GM23338 (cell line): ENCODE data around the gene ZNF577. TPM values are rescaled to one million over a fixed set of nuclear protein-coding genes. Genes with fewer than 3 reads are reported as not detected.
"Not testable (repeated sequence)": the region's sequence is repeated elsewhere in the genome, so short reads cannot be mapped to it uniquely, and the experiment has no call there.

Source experiments
- ATAC-seq: fragments of 200-7000 bp; cut with Tn5 transposase; 3 replicates; pipeline ENCODE4 v1.9.1; 2020
- DNase-seq: peaks from one replicate; pipeline ENCODE4 v3.0.0-alpha.2; 2015; ENCODE audit warnings: low spot score
- H2AFZ ChIP-seq: fragments of 200-600 bp; sonication (generic); 2 replicates; pipeline ENCODE4 v1.8.0; 2016; ENCODE audit warnings: antibody characterized with exemption, mild to moderate bottlenecking, moderate library complexity
- H3F3A ChIP-seq: fragments of 200-600 bp; sonication (generic); replicated peaks from 2 replicates; pipeline ENCODE4 v1.8.0; 2017; ENCODE audit warnings: antibody characterized with exemption, mixed run types, low read depth
- H3K27ac ChIP-seq: fragments of 200-600 bp; sonication (generic); 2 replicates; pipeline ENCODE4 v1.6.1; 2016; ENCODE audit warnings: low read depth
- H3K27me3 ChIP-seq: fragments of 200-600 bp; sonication (generic); 2 replicates; pipeline ENCODE4 v1.8.0; 2016; ENCODE audit warnings: mild to moderate bottlenecking, mixed run types, moderate library complexity; ENCODE audit not compliant: insufficient read depth
- H3K36me3 ChIP-seq: fragments of 200-600 bp; sonication (generic); 2 replicates; pipeline ENCODE4 v1.8.0; 2016; ENCODE audit warnings: mild to moderate bottlenecking; ENCODE audit not compliant: insufficient read depth
- H3K4me1 ChIP-seq: fragments of 200-600 bp; sonication (generic); 2 replicates; pipeline ENCODE4 v1.8.0; 2016; ENCODE audit warnings: mild to moderate bottlenecking, moderate library complexity; ENCODE audit not compliant: insufficient read depth
- H3K4me2 ChIP-seq: fragments of 200-600 bp; sonication (generic); 2 replicates; pipeline ENCODE4 v1.7.1; 2017; ENCODE audit warnings: mixed run types
- H3K4me3 ChIP-seq: fragments of 200-600 bp; sonication (generic); 2 replicates; pipeline ENCODE4 v1.6.1; 2016; ENCODE audit warnings: mixed run types
- H3K79me2 ChIP-seq: fragments of 200-600 bp; sonication (generic); replicated peaks from 2 replicates; pipeline ENCODE4 v1.8.0; 2017; ENCODE audit warnings: mild to moderate bottlenecking; ENCODE audit not compliant: insufficient read depth
- H3K9me2 ChIP-seq: fragments of 200-600 bp; sonication (generic); 2 replicates; pipeline ENCODE4 v1.8.0; 2017; ENCODE audit not compliant: insufficient read depth
- H4K20me1 ChIP-seq: fragments of 200-600 bp; sonication (generic); replicated peaks from 2 replicates; pipeline ENCODE4 v1.8.0; 2017; ENCODE audit warnings: mild to moderate bottlenecking; ENCODE audit not compliant: insufficient read depth
- H3K27ac Mint-ChIP-seq: 2 replicates; pipeline ENCODE4 v1.8.0; 2020; ENCODE audit warnings: inconsistent platforms, mild to moderate bottlenecking, moderate library complexity, mixed read lengths
- H3K27me3 Mint-ChIP-seq: 3 replicates; pipeline ENCODE4 v1.8.0; 2022; ENCODE audit warnings: low read depth, mild to moderate bottlenecking, moderate library complexity, mixed read lengths, inconsistent platforms; ENCODE audit not compliant: insufficient read depth, poor library complexity
- H3K36me3 Mint-ChIP-seq: 3 replicates; pipeline ENCODE4 v1.8.0; 2021; ENCODE audit warnings: low read depth, mild to moderate bottlenecking, inconsistent platforms, moderate library complexity, mixed read lengths
- H3K4me1 Mint-ChIP-seq: 3 replicates; pipeline ENCODE4 v1.8.0; 2020; ENCODE audit warnings: mild to moderate bottlenecking, inconsistent platforms, mixed read lengths
- H3K4me3 Mint-ChIP-seq: 3 replicates; pipeline ENCODE4 v1.8.0; 2021; ENCODE audit warnings: moderate library complexity, mild to moderate bottlenecking, inconsistent platforms, mixed read lengths
- H3K9me3 Mint-ChIP-seq: 3 replicates; pipeline ENCODE4 v1.8.0; 2020; ENCODE audit warnings: moderate library complexity, mild to moderate bottlenecking, inconsistent platforms, mixed read lengths
- polyA plus RNA-seq: library from polyadenylated mRNA; unstranded; fragments of >200 nt; fragmentation: Nextera tagmentation; extraction: Ambion mirVana; gene quantifications from 2 replicates; pipeline ENCODE4 v1.2.1, GENCODE V29; 2016
- total RNA-seq: library from RNA; depleted of rRNA; stranded (reverse); fragments of >200 nt; shearing (Covaris generic); gene quantifications from 2 replicates; pipeline ENCODE4 v1.2.3, GENCODE V29; 2014
- TF ChIP-seq, protein P1 (sequence below): fragments of 250-450 bp; sonication (Bioruptor Pico); IDR thresholded peaks from 2 replicates; pipeline ENCODE4 v1.5.0; 2020; ENCODE audit warnings: mild to moderate bottlenecking, moderate library complexity

Gene ZNF577
- total and polyA plus RNA-seq, 2 experiments from 2014 or later: 18.3 to 37.7 TPM

- TF ChIP-seq, protein P1, sequence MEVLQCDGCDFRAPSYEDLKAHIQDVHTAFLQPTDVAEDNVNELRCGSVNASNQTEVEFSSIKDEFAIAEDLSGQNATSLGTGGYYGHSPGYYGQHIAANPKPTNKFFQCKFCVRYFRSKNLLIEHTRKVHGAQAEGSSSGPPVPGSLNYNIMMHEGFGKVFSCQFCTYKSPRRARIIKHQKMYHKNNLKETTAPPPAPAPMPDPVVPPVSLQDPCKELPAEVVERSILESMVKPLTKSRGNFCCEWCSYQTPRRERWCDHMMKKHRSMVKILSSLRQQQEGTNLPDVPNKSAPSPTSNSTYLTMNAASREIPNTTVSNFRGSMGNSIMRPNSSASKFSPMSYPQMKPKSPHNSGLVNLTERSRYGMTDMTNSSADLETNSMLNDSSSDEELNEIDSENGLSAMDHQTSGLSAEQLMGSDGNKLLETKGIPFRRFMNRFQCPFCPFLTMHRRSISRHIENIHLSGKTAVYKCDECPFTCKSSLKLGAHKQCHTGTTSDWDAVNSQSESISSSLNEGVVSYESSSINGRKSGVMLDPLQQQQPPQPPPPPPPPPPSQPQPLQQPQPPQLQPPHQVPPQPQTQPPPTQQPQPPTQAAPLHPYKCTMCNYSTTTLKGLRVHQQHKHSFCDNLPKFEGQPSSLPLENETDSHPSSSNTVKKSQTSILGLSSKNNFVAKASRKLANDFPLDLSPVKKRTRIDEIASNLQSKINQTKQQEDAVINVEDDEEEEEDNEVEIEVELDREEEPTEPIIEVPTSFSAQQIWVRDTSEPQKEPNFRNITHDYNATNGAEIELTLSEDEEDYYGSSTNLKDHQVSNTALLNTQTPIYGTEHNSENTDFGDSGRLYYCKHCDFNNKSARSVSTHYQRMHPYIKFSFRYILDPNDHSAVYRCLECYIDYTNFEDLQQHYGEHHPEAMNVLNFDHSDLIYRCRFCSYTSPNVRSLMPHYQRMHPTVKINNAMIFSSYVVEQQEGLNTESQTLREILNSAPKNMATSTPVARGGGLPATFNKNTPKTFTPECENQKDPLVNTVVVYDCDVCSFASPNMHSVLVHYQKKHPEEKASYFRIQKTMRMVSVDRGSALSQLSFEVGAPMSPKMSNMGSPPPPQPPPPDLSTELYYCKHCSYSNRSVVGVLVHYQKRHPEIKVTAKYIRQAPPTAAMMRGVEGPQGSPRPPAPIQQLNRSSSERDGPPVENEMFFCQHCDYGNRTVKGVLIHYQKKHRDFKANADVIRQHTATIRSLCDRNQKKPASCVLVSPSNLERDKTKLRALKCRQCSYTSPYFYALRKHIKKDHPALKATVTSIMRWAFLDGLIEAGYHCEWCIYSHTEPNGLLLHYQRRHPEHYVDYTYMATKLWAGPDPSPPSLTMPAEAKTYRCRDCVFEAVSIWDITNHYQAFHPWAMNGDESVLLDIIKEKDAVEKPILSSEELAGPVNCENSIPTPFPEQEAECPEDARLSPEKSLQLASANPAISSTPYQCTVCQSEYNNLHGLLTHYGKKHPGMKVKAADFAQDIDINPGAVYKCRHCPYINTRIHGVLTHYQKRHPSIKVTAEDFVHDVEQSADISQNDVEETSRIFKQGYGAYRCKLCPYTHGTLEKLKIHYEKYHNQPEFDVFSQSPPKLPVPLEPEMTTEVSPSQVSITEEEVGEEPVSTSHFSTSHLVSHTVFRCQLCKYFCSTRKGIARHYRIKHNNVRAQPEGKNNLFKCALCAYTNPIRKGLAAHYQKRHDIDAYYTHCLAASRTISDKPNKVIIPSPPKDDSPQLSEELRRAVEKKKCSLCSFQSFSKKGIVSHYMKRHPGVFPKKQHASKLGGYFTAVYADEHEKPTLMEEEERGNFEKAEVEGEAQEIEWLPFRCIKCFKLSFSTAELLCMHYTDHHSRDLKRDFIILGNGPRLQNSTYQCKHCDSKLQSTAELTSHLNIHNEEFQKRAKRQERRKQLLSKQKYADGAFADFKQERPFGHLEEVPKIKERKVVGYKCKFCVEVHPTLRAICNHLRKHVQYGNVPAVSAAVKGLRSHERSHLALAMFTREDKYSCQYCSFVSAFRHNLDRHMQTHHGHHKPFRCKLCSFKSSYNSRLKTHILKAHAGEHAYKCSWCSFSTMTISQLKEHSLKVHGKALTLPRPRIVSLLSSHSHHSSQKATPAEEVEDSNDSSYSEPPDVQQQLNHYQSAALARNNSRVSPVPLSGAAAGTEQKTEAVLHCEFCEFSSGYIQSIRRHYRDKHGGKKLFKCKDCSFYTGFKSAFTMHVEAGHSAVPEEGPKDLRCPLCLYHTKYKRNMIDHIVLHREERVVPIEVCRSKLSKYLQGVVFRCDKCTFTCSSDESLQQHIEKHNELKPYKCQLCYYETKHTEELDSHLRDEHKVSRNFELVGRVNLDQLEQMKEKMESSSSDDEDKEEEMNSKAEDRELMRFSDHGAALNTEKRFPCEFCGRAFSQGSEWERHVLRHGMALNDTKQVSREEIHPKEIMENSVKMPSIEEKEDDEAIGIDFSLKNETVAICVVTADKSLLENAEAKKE (CRISPR knock-in tag): no peak
Measured at GRCh38 chr19:51915324-51915867, 27.6 kb upstream of the ZNF577 start (continued).

DNA sequence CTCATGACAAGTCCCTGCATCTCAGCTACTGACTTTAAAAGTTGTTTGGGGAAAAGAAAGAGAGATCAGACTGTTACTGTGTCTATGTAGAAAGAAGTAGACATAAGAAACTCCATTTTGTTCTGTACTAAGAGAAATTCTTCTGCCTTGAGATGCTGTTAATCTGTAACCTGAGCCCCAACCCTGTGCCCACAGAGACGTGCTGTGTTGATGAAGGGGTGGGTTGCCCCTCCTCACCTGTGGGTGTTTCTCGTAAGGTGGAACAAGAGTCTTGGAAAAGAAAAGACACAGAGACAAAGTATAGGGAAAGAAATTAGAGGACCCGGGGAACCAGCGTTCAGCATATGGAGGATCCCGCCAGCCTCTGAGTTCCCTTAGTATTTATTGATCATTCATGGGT, 20.2 kb upstream of the ZNF577 start:
- H4K20me1 ChIP-seq, H2AFZ ChIP-seq, H3K27me3 ChIP-seq, H3K9me2 ChIP-seq: not testable (repeated sequence)
- Histone ChIP-seq H3K4me3 (peak overlapping the region; percentile 52), H3K27ac (peak overlapping the region; percentile 100), H3K4me1 (peaks cover 19% of the 10 kb centered on the region), H3K36me3 (peaks cover 17% of the 10 kb centered on the region), H3F3A (peaks cover 23% of the 10 kb centered on the region; the same call in 1 of the 2 replicates), H3K4me2 (peak overlapping the region; percentile 77), H3K79me2 (peaks cover 18% of the 10 kb centered on the region)
- DNase-seq: peak; percentile 57
- Mint-ChIP-seq H3K27ac (peak overlapping the region; percentile 99), H3K4me1 (peaks cover 45% of the 10 kb centered on the region), H3K4me3 (peak overlapping the region; percentile 99), H3K9me3 (peaks cover 61% of the 10 kb centered on the region), H3K27me3 (peaks cover 15% of the 10 kb centered on the region), H3K36me3 (peaks cover 57% of the 10 kb centered on the region)
- ATAC-seq: peak; percentile 23

GRCh38 chr19:51906108-51906507, 18.4 kb upstream of the ZNF577 start:
- not testable (repeated sequence) for H3K36me3 ChIP-seq, H3K27me3 ChIP-seq, H3K9me2 ChIP-seq, DNase-seq, H2AFZ ChIP-seq, H4K20me1 ChIP-seq, ATAC-seq
- Histone ChIP-seq H3K79me2 (peaks cover 37% of the 10 kb centered on the region), H3K4me1 (peaks cover 28% of the 10 kb centered on the region), H3K4me3 (peak overlapping the region; percentile 86), H3K4me2 (peak overlapping the region; percentile 75), H3F3A (peaks cover 23% of the 10 kb centered on the region; the same call in 1 of the 2 replicates), H3K27ac (peak overlapping the region; percentile 100)
- Mint-ChIP-seq H3K4me1 (peaks cover 55% of the 10 kb centered on the region), H3K27ac (peak overlapping the region; percentile 99), H3K27me3 (peaks cover 15% of the 10 kb centered on the region), H3K4me3 (peak overlapping the region; percentile 99), H3K36me3 (peaks cover 63% of the 10 kb centered on the region), H3K9me3 (peaks cover 59% of the 10 kb centered on the region)
